B cell (primary cell): ENCODE results near the gene FBXO7. TPM values are rescaled to one million over a fixed set of nuclear protein-coding genes. Genes with fewer than 3 reads are reported as not detected.

Experiments used
- ATAC-seq: fragments of 200-7000 bp; cut with Tn5 transposase; one replicate; pipeline ENCODE4 v1.10.0; 2021; ENCODE audit warnings: low read depth, mild to moderate bottlenecking, moderate number of reproducible peaks, moderate library complexity
- CTCF ChIA-PET: fragments of 350-600 bp; sonication (Branson Sonifier 250); formaldehyde crosslinking; loops from one replicate; lab custom pipeline; 2021; ENCODE audit warnings: antibody characterized with exemption, inconsistent platforms; lab: Charles Lee
- POLR2A ChIA-PET: fragments of 350-600 bp; sonication (Branson Sonifier 250); formaldehyde crosslinking; loops from one replicate; lab custom pipeline; 2021; ENCODE audit warnings: antibody characterized with exemption; lab: Charles Lee
- DNase-seq: peaks from one replicate; pipeline ENCODE4 v3.0.0; 2013
- H2AFZ ChIP-seq: 2 replicates; pipeline ENCODE4 v1.6.1; 2012; ENCODE audit warnings: mild to moderate bottlenecking, low read depth, low read length; ENCODE audit not compliant: insufficient read depth, poor library complexity, severe bottlenecking
- H3K27ac ChIP-seq, 2 donors: 1 replicate in 1 of 2; 2 replicates in 1 of 2; pipeline ENCODE4 v1.5.1; 2012 to 2013; ENCODE audit warnings: low read length in 2 of 2, mild to moderate bottlenecking in 2 of 2, moderate library complexity in 1 of 2
- H3K27me3 ChIP-seq, 4 experiments: fragments of 200-600 bp in 1 of 4; sonication (generic) in 1 of 4; replicated peaks in 1 of 4; 1 replicate in 2 of 4; 2 replicates in 2 of 4; pipeline versions ENCODE4 v1.6.1 to v1.7.0; 2013 to 2016; ENCODE audit warnings: low read length in 3 of 4, mild to moderate bottlenecking in 2 of 4, mixed read lengths in 1 of 4, moderate library complexity in 1 of 4; ENCODE audit not compliant: insufficient read depth in 4 of 4, control insufficient read depth in 3 of 4; ENCODE audit errors: control extremely low read depth in 1 of 4
- H3K36me3 ChIP-seq, 2 experiments: replicated peaks in 1 of 2; 1 replicate in 1 of 2; 2 replicates in 1 of 2; pipeline versions ENCODE4 v1.6.1 to v1.7.1; 2013; ENCODE audit warnings: low read length in 1 of 2; ENCODE audit not compliant: insufficient read depth in 2 of 2, control insufficient read depth in 1 of 2; ENCODE audit errors: control extremely low read depth in 1 of 2, extremely low read depth in 1 of 2
- H3K4me1 ChIP-seq, 2 donors: fragments of 200-600 bp in 1 of 2; sonication (generic) in 1 of 2; 1 replicate in 1 of 2; 2 replicates in 1 of 2; pipeline versions ENCODE4 v1.5.1 to v1.6.1; 2013 to 2017; ENCODE audit warnings: low read length in 2 of 2; ENCODE audit not compliant: control insufficient read depth in 2 of 2, insufficient read depth in 2 of 2
- H3K4me2 ChIP-seq: replicated peaks from 2 replicates; pipeline ENCODE3; 2012; ENCODE audit warnings: mild to moderate bottlenecking, low read depth, low read length; ENCODE audit not compliant: poor library complexity, severe bottlenecking
- H3K4me3 ChIP-seq, 5 experiments: fragments of 200-600 bp in 1 of 5; sonication (generic) in 1 of 5; 1 replicate in 3 of 5; 2 replicates in 2 of 5; pipeline versions ENCODE4 v1.5.1 to v1.7.0; 2011 to 2016; ENCODE audit warnings: low read length in 4 of 5, mild to moderate bottlenecking in 4 of 5, low read depth in 2 of 5, control low read depth in 1 of 5, moderate library complexity in 1 of 5; ENCODE audit not compliant: insufficient read depth in 1 of 5; ENCODE audit errors: control extremely low read depth in 1 of 5, extremely low read depth in 1 of 5
- H3K79me2 ChIP-seq: fragments of 200-600 bp; sonication (generic); one replicate; pipeline ENCODE4 v1.6.0; 2016; ENCODE audit warnings: low read length; ENCODE audit not compliant: control insufficient read depth, insufficient read depth
- H3K9ac ChIP-seq: fragments of 200-600 bp; sonication (generic); 2 replicates; pipeline ENCODE4 v1.6.1; 2017; ENCODE audit warnings: mild to moderate bottlenecking, low read length, moderate library complexity
- H3K9me3 ChIP-seq, 3 donors: one replicate each; pipeline versions ENCODE4 v1.6.1 to v1.7.1; 2013; ENCODE audit warnings: low read length in 2 of 3; ENCODE audit not compliant: control insufficient read depth in 2 of 3, insufficient read depth in 1 of 3; ENCODE audit errors: control extremely low read depth in 1 of 3
- H4K20me1 ChIP-seq: 2 replicates; pipeline ENCODE4 v1.6.0; 2012; ENCODE audit warnings: mild to moderate bottlenecking, low read length; ENCODE audit not compliant: insufficient read depth, control insufficient read depth, poor library complexity, severe bottlenecking
- H3K27ac Mint-ChIP-seq: one replicate; pipeline ENCODE4 v1.8.0; 2021; ENCODE audit warnings: mixed read lengths
- H3K27me3 Mint-ChIP-seq: one replicate; pipeline ENCODE4 v1.8.0; 2021; ENCODE audit warnings: mixed read lengths
- H3K4me1 Mint-ChIP-seq: one replicate; pipeline ENCODE4 v1.8.0; 2021; ENCODE audit warnings: mixed read lengths
- H3K4me3 Mint-ChIP-seq: one replicate; pipeline ENCODE4 v1.8.0; 2021; ENCODE audit warnings: mixed read lengths
- H3K9me3 Mint-ChIP-seq: one replicate; pipeline ENCODE4 v1.8.0; 2022; ENCODE audit warnings: mixed read lengths; ENCODE audit not compliant: insufficient read depth
- CTCF ChIP-seq: fragments of 200-600 bp; IDR thresholded peaks from one replicate; pipeline ENCODE4 v1.8.0; 2022; ENCODE audit warnings: antibody characterized with exemption, mild to moderate bottlenecking
- EZH2 ChIP-seq: IDR thresholded peaks from 2 replicates; pipeline ENCODE4 v1.6.1; 2012; ENCODE audit warnings: borderline replicate concordance, low read depth, mild to moderate bottlenecking, moderate library complexity, low read length; ENCODE audit not compliant: insufficient read depth, poor library complexity, severe bottlenecking
- WGBS: methylation state at CpG from one replicate; pipeline ENCODE4 v1.1.5; 2013; ENCODE audit warnings: missing lambda C conversion rate; ENCODE audit not compliant: insufficient coverage; 5-methylcytosine and 5-hydroxymethylcytosine counted together
- intact Hi-C: fragments of 100-400 bp; cut with micrococcal nuclease; formaldehyde crosslinking; loops from one replicate; pipeline ENCODE4 v1.10.0; 2022
- polyA plus RNA-seq: library from polyadenylated mRNA; depleted of rRNA; stranded (reverse); fragments of >200 nt; gene quantifications from 2 replicates; pipeline ENCODE4 v1.2.3, GENCODE V29; 2012
- total RNA-seq, 2 donors: library from RNA; stranded (reverse); fragments of 120-200 nt in 1 of 2; gene quantifications; 1 replicate in 1 of 2; 2 replicates in 1 of 2; pipeline versions ENCODE4 v1.2.3 to v1.2.4, GENCODE V29; 2013 to 2022

Gene FBXO7
- total and polyA plus RNA-seq, 2 donors (not counting 1 experiment from before 2014, with no cell fraction given), result 66.2 to 106 TPM

GRCh38 chr22:32531931-32532819 is 57.6 kb downstream of the FBXO7 start:
- ATAC-seq (no peak), DNase-seq (no peak)
- Mint-ChIP-seq H3K9me3 (no peaks in the 10 kb centered on the region), H3K4me3 (no peak overlapping the region), H3K4me1 (no peaks in the 10 kb centered on the region), H3K27ac (no peak overlapping the region), H3K27me3 (peaks cover 12% of the 10 kb centered on the region)
- Histone ChIP-seq H3K9ac (no peak overlapping the region), H3K36me3 (no peaks in the 10 kb centered on the region), H3K4me3 (no peak overlapping the region), H3K4me1 (no peaks in the 10 kb centered on the region), H4K20me1 (no peaks in the 10 kb centered on the region), H3K79me2 (no peaks in the 10 kb centered on the region), H2AFZ (no peak overlapping the region), H3K9me3 (no peaks in the 10 kb centered on the region), H3K27ac (no peak overlapping the region), H3K4me2 (no peak overlapping the region), H3K27me3 (no peaks in the 10 kb centered on the region)
- CTCF ChIA-PET, result interaction anchor here (0.6 to 1.0 kb wide), 4 partner anchors 8 to 298 kb away, joined by 3 to 7 read pairs (median 4); no protein-coding TSS in a partner anchor
- TF ChIP-seq EZH2 (no peak), CTCF (no peak)
- POLR2A ChIA-PET, result no interaction called here
- intact Hi-C loops, result no loop called here
- 86% methylated on average over 19 of the region's 19 CpGs for WGBS

- intact Hi-C loops, result no loop called here
- POLR2A ChIA-PET, result no interaction called here
- WGBS, result 90% methylated on average over 7 of the region's 10 CpGs
Observed at GRCh38 chr22:32532820-32533128, 58.2 kb downstream of the FBXO7 start.

More at GRCh38 chr22:32532820-32533128, 58.2 kb downstream of the FBXO7 start:
- CTCF ChIA-PET, result interaction anchor here (1.0 kb wide), 1 partner anchor 9 kb away, joined by 3 read pairs; no protein-coding TSS in a partner anchor
- H3K27me3 ChIP-seq, result no peaks in the 10 kb centered on the region
- no peak overlapping the region for H3K4me3 ChIP-seq
- Mint-ChIP-seq H3K4me1 (no peaks in the 10 kb centered on the region), H3K27me3 (peaks cover 12% of the 10 kb centered on the region), H3K4me3 (no peak overlapping the region), H3K27ac (no peak overlapping the region), H3K9me3 (no peaks in the 10 kb centered on the region)
- H3K27ac ChIP-seq, result no peak overlapping the region
- H3K79me2 ChIP-seq, result no peaks in the 10 kb centered on the region
- no peaks in the 10 kb centered on the region for H3K36me3 ChIP-seq
- H3K9ac ChIP-seq, result no peak overlapping the region
- no peaks in the 10 kb centered on the region for H4K20me1 ChIP-seq
- TF ChIP-seq CTCF (no peak), EZH2 (no peak)
- ATAC-seq (no peak), DNase-seq (no peak)
- no peak overlapping the region for H3K4me2 ChIP-seq
- H3K9me3 ChIP-seq, result no peaks in the 10 kb centered on the region
- no peak overlapping the region for H2AFZ ChIP-seq
- no peaks in the 10 kb centered on the region for H3K4me1 ChIP-seq
